H1 (cell line): ENCODE results near the gene ARID2. TPM values are rescaled to one million over a fixed set of nuclear protein-coding genes. Genes with fewer than 3 reads are reported as not detected.

Experiments used
- CTCF ChIA-PET: fragments of 300-600 bp; sonication (Branson Sonifier 250); formaldehyde crosslinking; loops from one replicate; lab custom pipeline; 2021; ENCODE audit not compliant: partially characterized antibody; lab: Charles Lee
- POLR2A ChIA-PET: fragments of 300-600 bp; sonication (Branson Sonifier 250); formaldehyde crosslinking; loops from one replicate; lab custom pipeline; 2021; ENCODE audit warnings: inconsistent platforms; ENCODE audit not compliant: partially characterized antibody; lab: Charles Lee
- DNase-seq, 2 experiments: peaks; one replicate each; pipeline versions ENCODE4 v3.0.0 to v3.0.0-alpha.2; 2010 to 2022; ENCODE audit warnings: low spot score in 2 of 2, low read depth in 1 of 2, mixed read lengths in 1 of 2
- FAIRE-seq: peaks from 2 replicates; lab custom pipeline; 2011; peaks lifted over from hg19 to GRCh38; lab: Jason Lieb, UNC
- H2AFZ ChIP-seq: 2 replicates; pipeline ENCODE4 v1.8.1; 2012; ENCODE audit warnings: low read length, inconsistent platforms
- H2AK5ac ChIP-seq: 2 replicates; pipeline ENCODE4 v1.6.1; 2013; ENCODE audit warnings: low read depth, low read length
- H2BK120ac ChIP-seq: replicated peaks from 2 replicates; pipeline ENCODE3; 2013; ENCODE audit warnings: low read depth, low read length, inconsistent platforms
- H2BK12ac ChIP-seq: 2 replicates; pipeline ENCODE4 v1.6.1; 2013; ENCODE audit warnings: low read depth, low read length
- H2BK15ac ChIP-seq: 2 replicates; pipeline ENCODE4 v1.6.1; 2013; ENCODE audit warnings: low read length
- H2BK20ac ChIP-seq: 2 replicates; pipeline ENCODE4 v1.6.1; 2013; ENCODE audit warnings: low read length
- H2BK5ac ChIP-seq: 2 replicates; pipeline ENCODE4 v1.6.1; 2013; ENCODE audit warnings: low read depth, low read length
- H3K14ac ChIP-seq: 2 replicates; pipeline ENCODE4 v1.6.1; 2013; ENCODE audit warnings: inconsistent platforms; ENCODE audit not compliant: insufficient read length
- H3K18ac ChIP-seq: 2 replicates; pipeline ENCODE4 v1.6.1; 2013; ENCODE audit warnings: low read length; ENCODE audit errors: extremely low read depth
- H3K23ac ChIP-seq: 2 replicates; pipeline ENCODE4 v1.6.1; 2013; ENCODE audit warnings: inconsistent platforms; ENCODE audit not compliant: insufficient read length
- H3K23me2 ChIP-seq: 2 replicates; pipeline ENCODE4 v1.6.1; 2013; ENCODE audit warnings: low read depth, low read length
- H3K27ac ChIP-seq: 2 replicates; pipeline ENCODE4 v1.6.1; 2011; ENCODE audit warnings: low read depth, low read length, inconsistent platforms
- H3K27me3 ChIP-seq, 4 experiments: replicated peaks in 1 of 4; 1 replicate in 1 of 4; 2 replicates in 3 of 4; pipeline versions ENCODE4 v1.6.1 to v1.8.1; 2011 to 2013; ENCODE audit warnings: low read length in 3 of 4, mild to moderate bottlenecking in 3 of 4, inconsistent platforms in 2 of 4, mixed read lengths in 2 of 4, moderate library complexity in 1 of 4; ENCODE audit not compliant: control insufficient read depth in 3 of 4, insufficient read depth in 3 of 4; ENCODE audit errors: extremely low read depth in 1 of 4
- H3K36me3 ChIP-seq, 4 experiments: 2 replicates each; pipeline versions ENCODE4 v1.6.1 to v1.8.1; 2011 to 2013; ENCODE audit warnings: mild to moderate bottlenecking in 4 of 4, low read length in 3 of 4, moderate library complexity in 2 of 4, control low read depth in 1 of 4, inconsistent platforms in 1 of 4; ENCODE audit not compliant: insufficient read depth in 4 of 4, control insufficient read depth in 2 of 4
- H3K4ac ChIP-seq: replicated peaks from 2 replicates; pipeline ENCODE3; 2013; ENCODE audit warnings: low read length, low read depth, mixed read lengths, inconsistent platforms; ENCODE audit not compliant: insufficient read length
- H3K4me1 ChIP-seq, 4 experiments: replicated peaks in 1 of 4; 1 replicate in 1 of 4; 2 replicates in 3 of 4; pipeline versions ENCODE4 v1.6.1 to v1.8.1; 2011 to 2013; ENCODE audit warnings: low read length in 3 of 4, inconsistent platforms in 2 of 4, mixed read lengths in 1 of 4; ENCODE audit not compliant: insufficient read depth in 4 of 4, control insufficient read depth in 3 of 4
- H3K4me2 ChIP-seq, 2 experiments: 2 replicates each; pipeline versions ENCODE4 v1.6.1 to v1.8.1; 2011 to 2013; ENCODE audit warnings: low read depth in 2 of 2, low read length in 2 of 2, control low read depth in 1 of 2, inconsistent platforms in 1 of 2, mild to moderate bottlenecking in 1 of 2; ENCODE audit not compliant: insufficient read depth in 1 of 2
- H3K4me3 ChIP-seq, 4 experiments: fragments of 200-600, 300-600 bp in 1 of 4; sonication (generic), shearing (Covaris generic), sonication (Bioruptor Twin) in 1 of 4; 2 replicates each; pipeline versions ENCODE4 v1.5.1 to v1.8.1; 2011 to 2016; ENCODE audit warnings: low read length in 4 of 4, low read depth in 3 of 4, control low read depth in 2 of 4, inconsistent platforms in 2 of 4, mild to moderate bottlenecking in 2 of 4, mixed read lengths in 1 of 4, moderate library complexity in 1 of 4; ENCODE audit not compliant: insufficient read depth in 2 of 4; ENCODE audit errors: extremely low read depth in 1 of 4
- H3K56ac ChIP-seq: replicated peaks from 2 replicates; pipeline ENCODE3; 2013; ENCODE audit warnings: low read depth, mild to moderate bottlenecking, mixed read lengths, low read length, inconsistent platforms; ENCODE audit not compliant: insufficient read length
- H3K79me1 ChIP-seq: 2 replicates; pipeline ENCODE4 v1.6.1; 2013; ENCODE audit warnings: low read depth, low read length, control low read depth
- H3K79me2 ChIP-seq, 2 experiments: 2 replicates each; pipeline versions ENCODE4 v1.6.1 to v1.8.1; 2012 to 2013; ENCODE audit warnings: low read length in 2 of 2, mild to moderate bottlenecking in 2 of 2, inconsistent platforms in 1 of 2; ENCODE audit not compliant: insufficient read depth in 2 of 2, control insufficient read depth in 1 of 2
- H3K9ac ChIP-seq, 4 experiments: replicated peaks in 1 of 4; 1 replicate in 1 of 4; 2 replicates in 3 of 4; pipeline versions ENCODE4 v1.6.1 to v1.8.1; 2011 to 2013; ENCODE audit warnings: low read depth in 3 of 4, low read length in 3 of 4, control low read depth in 2 of 4, mild to moderate bottlenecking in 2 of 4, moderate library complexity in 2 of 4, inconsistent platforms in 1 of 4; ENCODE audit errors: extremely low read depth in 1 of 4
- H3K9me3 ChIP-seq, 2 experiments: 2 replicates each; pipeline versions ENCODE4 v1.6.1 to v1.8.1; 2012 to 2013; ENCODE audit warnings: mild to moderate bottlenecking in 2 of 2, moderate library complexity in 2 of 2, control low read depth in 1 of 2, inconsistent platforms in 1 of 2, low read depth in 1 of 2, low read length in 1 of 2, mixed read lengths in 1 of 2; ENCODE audit not compliant: insufficient read depth in 2 of 2
- H4K20me1 ChIP-seq, 2 experiments: replicated peaks in 1 of 2; 2 replicates each; pipeline versions ENCODE3 to v1.8.1; 2011 to 2013; ENCODE audit warnings: inconsistent platforms in 2 of 2, low read length in 2 of 2, mild to moderate bottlenecking in 1 of 2; ENCODE audit not compliant: insufficient read depth in 2 of 2, control insufficient read depth in 1 of 2
- H4K5ac ChIP-seq: 2 replicates; pipeline ENCODE4 v1.6.1; 2013; ENCODE audit warnings: low read length, low read depth, mixed read lengths, inconsistent platforms; ENCODE audit not compliant: insufficient read length
- H4K8ac ChIP-seq: 2 replicates; pipeline ENCODE4 v1.8.0; 2013; ENCODE audit warnings: mild to moderate bottlenecking, moderate library complexity, low read length, inconsistent platforms; ENCODE audit not compliant: insufficient read depth; ENCODE audit errors: extremely low read depth
- H4K91ac ChIP-seq: replicated peaks from 2 replicates; pipeline ENCODE3; 2013; ENCODE audit warnings: low read length, mixed read lengths, inconsistent platforms; ENCODE audit not compliant: insufficient read length
- CHD1 ChIP-seq: IDR thresholded peaks from 2 replicates; pipeline ENCODE4 v1.6.1; 2012; ENCODE audit warnings: low read depth, low read length, improper control_type of control experiment
- HDAC6 ChIP-seq: IDR thresholded peaks from one replicate; pipeline ENCODE4 v1.7.1; 2012; ENCODE audit warnings: low read depth, mild to moderate bottlenecking, inconsistent platforms, low read length, moderate library complexity
- RAD21 ChIP-seq, 2 experiments: IDR thresholded peaks in 1 of 2; conservative IDR thresholded peaks in 1 of 2; 2 replicates each; pipeline ENCODE4 v1.6.1; 2011; ENCODE audit warnings: low read depth in 2 of 2, low read length in 2 of 2, improper control_type of control experiment in 1 of 2, inconsistent platforms in 1 of 2, mild to moderate bottlenecking in 1 of 2, moderate library complexity in 1 of 2
- SIN3A ChIP-seq, 2 experiments: IDR thresholded peaks in 1 of 2; conservative IDR thresholded peaks in 1 of 2; 2 replicates each; pipeline ENCODE4 v1.6.1; 2011 to 2012; ENCODE audit warnings: low read length in 2 of 2, improper control_type of control experiment in 1 of 2, low read depth in 1 of 2, mild to moderate bottlenecking in 1 of 2
- SP2 ChIP-seq: IDR thresholded peaks from 2 replicates; pipeline ENCODE4 v1.6.1; 2012; ENCODE audit warnings: mild to moderate bottlenecking, low read length, inconsistent platforms
- WGBS, 2 experiments: shearing (Covaris generic) in 1 of 2; methylation state at CpG; one replicate each; pipeline versions ENCODE4 v1.1.6 to v1.1.7; 2013 to 2015; ENCODE audit warnings: low lambda C conversion rate in 2 of 2, mixed read lengths in 2 of 2, inconsistent platforms in 1 of 2, low coverage in 1 of 2, missing lambda C conversion rate in 1 of 2; ENCODE audit not compliant: insufficient replicate concordance in 2 of 2, insufficient coverage in 1 of 2, insufficient read length in 1 of 2; ENCODE audit errors: extremely low coverage in 1 of 2, missing lambda C conversion rate in 1 of 2; 5-methylcytosine and 5-hydroxymethylcytosine counted together
- polyA plus RNA-seq, 7 experiments: library from polyadenylated mRNA; depleted of rRNA in 3 of 7; stranded (reverse) in 5 of 7; unstranded in 2 of 7; fragments of >200 nt in 5 of 7; fragments of 200-250 nt in 2 of 7; gene quantifications; 1 replicate in 5 of 7; 2 replicates in 1 of 7; 4 replicates in 1 of 7; pipeline versions ENCODE4 v1.2.1 to v1.2.3, GENCODE V29; 2011 to 2013; ENCODE audit warnings: missing spikeins in 2 of 7, mixed read lengths in 2 of 7
- total RNA-seq: library from RNA; stranded (reverse); fragmentation: NEBNext Ultra II Directional; extraction: Animal tissue kit (Norgen Biotek cat#: 25700); gene quantifications from 2 replicates; pipeline ENCODE4 v1.2.1, GENCODE V29; 2021

Gene ARID2
- total and polyA plus RNA-seq, 2 of the 8 experiments (the other 6 are each of a cell fraction or from before 2014, with no cell fraction given), result 32.0 to 45.2 TPM

DNA sequence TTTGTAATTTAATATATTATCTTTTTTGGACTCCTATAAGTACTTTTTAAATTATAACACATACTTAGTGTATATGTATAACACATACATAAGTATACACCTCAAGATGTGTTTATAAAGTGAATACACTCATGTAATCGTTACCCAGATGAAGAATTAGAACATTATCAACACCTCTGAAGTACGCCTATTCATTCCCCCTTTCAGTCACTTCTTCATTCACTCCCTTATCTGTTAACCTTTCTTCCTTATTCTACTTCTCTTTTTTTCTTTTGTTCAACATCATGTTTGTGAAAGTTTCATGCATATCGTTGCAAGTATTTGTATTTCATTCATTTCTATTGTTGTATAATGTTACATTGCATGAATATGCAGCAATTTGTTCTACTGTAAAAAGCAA lies 98.5 kb downstream of the ARID2 start:
- CTCF ChIA-PET, result no interaction called here
- Histone ChIP-seq H3K23ac (no peak overlapping the region), H2BK15ac (no peak overlapping the region), H2BK120ac (no peak overlapping the region), H3K27me3 (no peaks in the 10 kb centered on the region), H3K56ac (no peak overlapping the region), H2BK12ac (no peak overlapping the region), H4K8ac (no peak overlapping the region), H3K79me2 (peaks cover 0 to 16% of the 10 kb centered on the region in 2 experiments; a peak in 1 of 4 replicates)
- TF ChIP-seq SIN3A (conservative IDR thresholded peaks at IDR 0.05 in 1 of 2, IDR thresholded peaks at IDR 0.05 in 1 of 2; ENCODE audit: low read depth in 1 of 2, low read length in 2 of 2), result no peak
- TF ChIP-seq RAD21 (IDR thresholded peaks at IDR 0.05 in 1 of 2, conservative IDR thresholded peaks at IDR 0.05 in 1 of 2; ENCODE audit: low read depth in 2 of 2, low read length in 2 of 2), result no peak
- no peak for TF ChIP-seq SP2
- no peak for TF ChIP-seq CHD1
- TF ChIP-seq HDAC6, result no peak
- TF ChIP-seq, all 59 proteins: peak for 0
- Histone ChIP-seq H4K5ac (no peak overlapping the region), H3K4me2 (no peak overlapping the region), H4K91ac (no peak overlapping the region), H2AFZ (no peak overlapping the region), H3K14ac (no peak overlapping the region), H3K18ac (no peak overlapping the region), H2BK20ac (no peak overlapping the region), H4K20me1 (peaks cover 0 to 1% of the 10 kb centered on the region in 2 experiments), H3K79me1 (no peaks in the 10 kb centered on the region), H2BK5ac (no peak overlapping the region), H3K4me1 (no peaks in the 10 kb centered on the region), H3K4ac (no peak overlapping the region), H3K27ac (no peak overlapping the region), H3K36me3 (peaks cover 0 to 25% (median 3%) of the 10 kb centered on the region in 4 experiments; a peak in 4 of 8 replicates), H3K23me2 (no peaks in the 10 kb centered on the region), H3K9ac (no peak overlapping the region), H3K9me3 (no peaks in the 10 kb centered on the region), H2AK5ac (no peak overlapping the region), H3K4me3 (no peak overlapping the region)
- POLR2A ChIA-PET, result interaction anchor here (1.1 kb wide), 1 partner anchor 19 kb away, joined by 3 read pairs; no protein-coding TSS in a partner anchor
- FAIRE-seq, result no peak
- 89% methylated on average over 3 of the region's 3 CpGs; no CpG with 5 or more reads in 1 of the 2 experiments for WGBS, 2 experiments
- DNase-seq, result no peak
